Measurements from ENCODE around the gene GPR146.

DNA sequence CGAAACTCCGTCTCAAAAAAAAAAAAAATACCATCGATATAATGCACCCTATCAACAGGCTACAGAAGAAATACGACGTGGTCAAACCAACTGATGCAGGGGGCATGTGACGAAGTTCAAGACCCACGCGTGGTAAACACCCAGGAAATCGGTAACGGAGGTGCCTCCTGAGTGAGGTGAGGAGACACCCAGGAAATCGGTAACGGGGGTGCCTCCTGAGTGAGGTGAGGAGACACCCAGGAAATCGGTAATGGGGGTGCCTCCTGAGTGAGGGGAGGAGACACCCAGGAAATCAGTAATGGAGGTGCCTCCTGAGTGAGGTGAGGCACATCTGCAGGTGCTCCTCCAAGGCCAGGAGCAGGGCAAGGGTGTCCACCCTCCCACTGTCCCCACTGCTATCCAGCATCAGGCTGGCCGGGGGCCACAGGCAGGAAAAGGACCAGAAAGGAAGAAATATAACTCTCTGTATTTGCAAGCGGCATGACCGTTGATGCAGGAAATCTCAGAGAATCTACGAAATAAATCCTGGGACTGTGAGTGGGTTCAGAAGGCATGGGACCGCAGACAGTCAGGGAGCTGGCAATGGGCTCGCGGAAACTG, 10.7 kb upstream of the GPR146 start:
- TF ChIP-seq, protein P1, sequence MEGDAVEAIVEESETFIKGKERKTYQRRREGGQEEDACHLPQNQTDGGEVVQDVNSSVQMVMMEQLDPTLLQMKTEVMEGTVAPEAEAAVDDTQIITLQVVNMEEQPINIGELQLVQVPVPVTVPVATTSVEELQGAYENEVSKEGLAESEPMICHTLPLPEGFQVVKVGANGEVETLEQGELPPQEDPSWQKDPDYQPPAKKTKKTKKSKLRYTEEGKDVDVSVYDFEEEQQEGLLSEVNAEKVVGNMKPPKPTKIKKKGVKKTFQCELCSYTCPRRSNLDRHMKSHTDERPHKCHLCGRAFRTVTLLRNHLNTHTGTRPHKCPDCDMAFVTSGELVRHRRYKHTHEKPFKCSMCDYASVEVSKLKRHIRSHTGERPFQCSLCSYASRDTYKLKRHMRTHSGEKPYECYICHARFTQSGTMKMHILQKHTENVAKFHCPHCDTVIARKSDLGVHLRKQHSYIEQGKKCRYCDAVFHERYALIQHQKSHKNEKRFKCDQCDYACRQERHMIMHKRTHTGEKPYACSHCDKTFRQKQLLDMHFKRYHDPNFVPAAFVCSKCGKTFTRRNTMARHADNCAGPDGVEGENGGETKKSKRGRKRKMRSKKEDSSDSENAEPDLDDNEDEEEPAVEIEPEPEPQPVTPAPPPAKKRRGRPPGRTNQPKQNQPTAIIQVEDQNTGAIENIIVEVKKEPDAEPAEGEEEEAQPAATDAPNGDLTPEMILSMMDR (IDR thresholded peaks at IDR 0.05; ENCODE audit: insufficient read depth, low read depth, low read length), result no peak
- TF ChIP-seq EZH2 (IDR thresholded peaks at IDR 0.05; ENCODE audit: insufficient read depth, low read length), result no peak

Measured in astrocyte (in vitro differentiated cells and primary cell).